OCI-LY3 (cell line): ENCODE measurements around the gene RREB1.

Source experiments
- CTCF ChIP-seq: fragments of 200-600, 300-600 bp; sonication (generic); IDR thresholded peaks from 2 replicates; pipeline ENCODE4 v1.5.1; 2014; ENCODE audit warnings: antibody characterized with exemption, low read length, low read depth
- EZH2phosphoT487 ChIP-seq: fragments of 200-600 bp; shearing (Covaris generic); IDR thresholded peaks from 2 replicates; pipeline ENCODE4 v1.6.1; 2018; ENCODE audit warnings: antibody characterized with exemption, mixed run types, low read depth

- TF ChIP-seq CTCF (no peak), EZH2phosphoT487 (no peak)
These were observed 24.8 kb downstream of the RREB1 start for GRCh38 chr6:7132398-7133035.
